Measurements from ENCODE around the gene NRG2.

NRG2 gene

GRCh38 chr5:139930406-139930805 is 112.7 kb downstream of the NRG2 start:
- no peak for DNase-seq

- DNase-seq, result no peak
These were observed 116.1 kb downstream of the NRG2 start for GRCh38 chr5:139926797-139927503.

- DNase-seq, result no peak
These were observed 117.2 kb downstream of the NRG2 start for GRCh38 chr5:139925650-139926640.

GRCh38 chr5:139925216-139925562 is 117.9 kb downstream of the NRG2 start:
- no peak for DNase-seq

GRCh38 chr5:139924294-139925215 is 118.5 kb downstream of the NRG2 start:
- DNase-seq, result no peak

GRCh38 chr5:139919308-139919707 is 123.8 kb downstream of the NRG2 start:
- DNase-seq, result no peak

GRCh38 chr5:139915834-139916233 is 127.3 kb downstream of the NRG2 start:
- DNase-seq, result no peak

GRCh38 chr5:139915266-139915665 is 127.8 kb downstream of the NRG2 start:
- DNase-seq, result no peak

GRCh38 chr5:139914218-139914807 is 128.8 kb downstream of the NRG2 start:
- no peak for DNase-seq

- no peak for DNase-seq
These were observed 130.3 kb downstream of the NRG2 start for GRCh38 chr5:139912804-139913203.

GRCh38 chr5:139912158-139912557 is 130.9 kb downstream of the NRG2 start:
- DNase-seq, result no peak

GRCh38 chr5:139911425-139912120 is 131.5 kb downstream of the NRG2 start:
- DNase-seq, result no peak

GRCh38 chr5:139910901-139911300 is 132.2 kb downstream of the NRG2 start:
- no peak for DNase-seq

- no peak for DNase-seq
These were observed 133.1 kb downstream of the NRG2 start for GRCh38 chr5:139910036-139910435.

- peak in 2 of 3 donors; percentile 5 to 9 for DNase-seq
These were observed 134.3 kb downstream of the NRG2 start for GRCh38 chr5:139908749-139909148.

GRCh38 chr5:139906661-139907060 is 136.4 kb downstream of the NRG2 start:
- DNase-seq, result no peak

GRCh38 chr5:139904816-139905661 is 138.1 kb downstream of the NRG2 start:
- no peak for DNase-seq

GRCh38 chr5:139904566-139904815 is 138.6 kb downstream of the NRG2 start:
- DNase-seq, result no peak

GRCh38 chr5:139903795-139904565 is 139.1 kb downstream of the NRG2 start:
- DNase-seq, result peak in 2 of 3 donors; percentile 1 to 9

- no peak for DNase-seq
These were observed 139.7 kb downstream of the NRG2 start for GRCh38 chr5:139903450-139903794.

GRCh38 chr5:139901986-139902385 is 141.1 kb downstream of the NRG2 start:
- DNase-seq, result no peak
